ENCODE data around the gene RUFY4. TPM values are rescaled to one million over a fixed set of nuclear protein-coding genes. Genes with fewer than 3 reads are reported as not detected.

The RUFY4 gene
- total RNA-seq, 2 donors from 2014 or later = not detected

DNA sequence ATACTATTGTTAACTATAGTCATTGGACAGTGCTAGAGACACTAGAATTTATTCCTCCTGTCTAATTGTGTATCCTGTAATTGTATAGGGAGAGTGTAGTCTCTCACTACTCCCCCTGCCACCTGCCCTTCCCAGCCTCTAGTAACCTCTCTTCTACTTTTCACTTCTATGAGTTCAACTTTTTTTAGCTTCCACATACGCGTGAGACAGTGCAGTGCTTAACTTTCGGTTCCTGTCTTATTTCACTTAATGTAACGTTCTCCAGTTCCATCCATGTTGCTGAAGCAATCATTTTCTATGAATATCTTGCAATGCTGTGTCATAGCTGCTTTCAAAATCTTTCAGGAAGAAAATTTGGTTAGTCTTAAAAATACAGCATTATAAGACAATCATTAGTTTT, 22.8 kb upstream of the RUFY4 start:
- intact Hi-C loops (cut with DNase I) = no loop called here
- 72 to 79% methylated on average over 4 of the region's 4 CpGs for WGBS, 2 donors
- no peaks in the 10 kb centered on the region for H3K36me3 ChIP-seq (replicated peaks in 1 of 2; ENCODE audit: insufficient read depth in 1 of 2, low read depth in 2 of 2)
- no peaks in the 10 kb centered on the region for H3K4me1 ChIP-seq
- ATAC-seq (no peak), DNase-seq (peak in 1 of 4 donors; percentile 31)
- peak overlapping the region in 1 of 4 donors; percentile 54 for H3K27ac ChIP-seq
- no peaks in the 10 kb centered on the region for H3K27me3 ChIP-seq
- no peaks in the 10 kb centered on the region for H3K9me3 ChIP-seq
- no peak for TF ChIP-seq POLR2A (IDR thresholded peaks at IDR 0.05)
- TF ChIP-seq, protein P1, sequence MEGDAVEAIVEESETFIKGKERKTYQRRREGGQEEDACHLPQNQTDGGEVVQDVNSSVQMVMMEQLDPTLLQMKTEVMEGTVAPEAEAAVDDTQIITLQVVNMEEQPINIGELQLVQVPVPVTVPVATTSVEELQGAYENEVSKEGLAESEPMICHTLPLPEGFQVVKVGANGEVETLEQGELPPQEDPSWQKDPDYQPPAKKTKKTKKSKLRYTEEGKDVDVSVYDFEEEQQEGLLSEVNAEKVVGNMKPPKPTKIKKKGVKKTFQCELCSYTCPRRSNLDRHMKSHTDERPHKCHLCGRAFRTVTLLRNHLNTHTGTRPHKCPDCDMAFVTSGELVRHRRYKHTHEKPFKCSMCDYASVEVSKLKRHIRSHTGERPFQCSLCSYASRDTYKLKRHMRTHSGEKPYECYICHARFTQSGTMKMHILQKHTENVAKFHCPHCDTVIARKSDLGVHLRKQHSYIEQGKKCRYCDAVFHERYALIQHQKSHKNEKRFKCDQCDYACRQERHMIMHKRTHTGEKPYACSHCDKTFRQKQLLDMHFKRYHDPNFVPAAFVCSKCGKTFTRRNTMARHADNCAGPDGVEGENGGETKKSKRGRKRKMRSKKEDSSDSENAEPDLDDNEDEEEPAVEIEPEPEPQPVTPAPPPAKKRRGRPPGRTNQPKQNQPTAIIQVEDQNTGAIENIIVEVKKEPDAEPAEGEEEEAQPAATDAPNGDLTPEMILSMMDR (IDR thresholded peaks at IDR 0.05) = no peak
- no peak overlapping the region for H3K4me3 ChIP-seq

DNA sequence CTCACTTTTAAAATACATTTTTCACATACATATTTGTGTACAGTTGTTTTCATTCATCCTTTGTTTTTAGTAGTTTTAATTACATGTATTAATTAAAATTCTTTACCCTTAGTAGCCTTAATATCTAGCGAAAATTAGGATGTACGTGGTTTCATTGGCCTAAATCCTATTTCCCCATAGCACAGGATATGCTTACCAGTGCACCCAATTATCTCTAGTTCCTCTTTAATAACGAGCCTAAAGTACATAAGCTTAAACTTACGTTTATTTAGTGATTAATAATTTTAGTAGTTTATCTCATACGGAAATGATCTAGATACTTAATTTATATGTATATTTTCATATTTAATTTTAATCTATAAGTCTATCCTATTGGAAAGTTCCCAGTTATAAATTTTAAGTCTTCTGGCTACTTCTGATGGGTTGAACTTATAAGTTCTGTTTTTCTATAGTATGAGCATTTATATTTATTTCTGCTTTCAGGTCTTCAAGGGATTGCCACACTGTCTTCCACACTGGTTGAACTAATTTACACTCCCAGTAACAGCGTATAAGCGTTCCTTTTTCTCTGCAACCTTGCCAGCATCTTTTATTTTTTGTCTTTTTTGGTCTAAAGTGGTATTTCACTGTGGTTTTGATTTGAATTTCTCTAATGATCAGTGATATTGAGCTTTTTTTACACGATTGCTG, 21.4 kb upstream of the RUFY4 start:
- no peak overlapping the region for H3K4me3 ChIP-seq
- no peaks in the 10 kb centered on the region for H3K36me3 ChIP-seq (replicated peaks in 1 of 2; ENCODE audit: insufficient read depth in 1 of 2, low read depth in 2 of 2)
- intact Hi-C loops (cut with DNase I) = no loop called here
- ATAC-seq (no peak), DNase-seq (no peak)
- TF ChIP-seq, protein P1 (IDR thresholded peaks at IDR 0.05) = no peak
- TF ChIP-seq POLR2A (IDR thresholded peaks at IDR 0.05) = no peak
- no peaks in the 10 kb centered on the region for H3K9me3 ChIP-seq
- H3K4me1 ChIP-seq = no peaks in the 10 kb centered on the region
- H3K27ac ChIP-seq = peak overlapping the region in 1 of 4 donors; percentile 54
- whole genome bisulfite sequencing, 2 donors = 68 to 76% methylated on average over 8 of the region's 8 CpGs
- H3K27me3 ChIP-seq = no peaks in the 10 kb centered on the region

DNA sequence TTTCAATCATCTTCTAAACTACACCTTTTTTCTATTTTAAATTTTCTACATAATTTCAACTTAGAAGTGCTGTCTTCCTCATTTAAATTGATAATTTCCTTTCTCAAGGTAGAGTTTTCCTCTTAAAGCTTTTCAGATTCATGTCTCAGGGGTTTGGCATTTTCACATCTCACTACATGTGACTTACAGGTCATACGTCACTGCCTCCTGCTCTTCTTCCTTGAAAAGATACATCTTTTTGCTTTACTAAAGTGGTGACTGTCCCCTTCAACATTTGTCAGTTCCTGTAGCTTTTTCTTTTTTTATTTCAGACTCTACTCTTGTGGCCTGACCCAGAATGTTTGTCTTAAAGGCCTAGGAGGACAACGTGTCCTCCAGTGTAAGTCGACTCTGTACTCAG, 17.1 kb upstream of the RUFY4 start:
- no peaks in the 10 kb centered on the region for H3K27me3 ChIP-seq
- no peaks in the 10 kb centered on the region for H3K9me3 ChIP-seq
- DNase-seq (no peak), ATAC-seq (no peak)
- H3K4me1 ChIP-seq = no peaks in the 10 kb centered on the region
- intact Hi-C loops (cut with DNase I) = no loop called here
- H3K36me3 ChIP-seq (replicated peaks in 1 of 2; ENCODE audit: insufficient read depth in 1 of 2, low read depth in 2 of 2) = no peaks in the 10 kb centered on the region
- TF ChIP-seq, protein P1 (IDR thresholded peaks at IDR 0.05) = no peak
- no peak for TF ChIP-seq POLR2A (IDR thresholded peaks at IDR 0.05)
- H3K4me3 ChIP-seq = no peak overlapping the region
- H3K27ac ChIP-seq = no peak overlapping the region
- 82 to 94% methylated on average over 3 of the region's 3 CpGs for WGBS, 2 donors

DNA sequence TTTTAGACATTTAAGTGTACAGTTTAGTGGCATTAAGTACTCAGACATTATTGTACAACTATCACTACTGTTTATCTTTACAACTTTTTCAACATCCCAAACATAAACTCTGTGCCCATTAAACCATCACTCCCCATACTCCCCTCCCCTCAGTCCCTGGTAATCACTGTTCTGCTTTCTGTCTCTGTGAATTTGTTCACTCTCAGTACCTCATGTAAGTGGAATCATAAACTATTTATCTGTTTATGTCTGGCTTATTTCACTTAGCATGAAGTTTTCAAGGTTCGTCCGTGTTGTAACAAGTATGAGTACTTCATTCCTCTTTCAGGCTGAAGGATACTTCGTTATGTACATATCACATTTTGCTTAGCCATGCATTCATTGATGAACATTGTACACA, 9.8 kb upstream of the RUFY4 start:
- TF ChIP-seq, protein P1 (IDR thresholded peaks at IDR 0.05) = no peak
- TF ChIP-seq POLR2A (IDR thresholded peaks at IDR 0.05) = no peak
- intact Hi-C loops (cut with DNase I) = no loop called here
- Histone ChIP-seq H3K27ac (no peak overlapping the region), H3K27me3 (no peaks in the 10 kb centered on the region), H3K4me3 (no peak overlapping the region), H3K4me1 (no peaks in the 10 kb centered on the region), H3K36me3 (replicated peaks in 1 of 2; ENCODE audit: insufficient read depth in 1 of 2, low read depth in 2 of 2) (no peaks in the 10 kb centered on the region), H3K9me3 (no peaks in the 10 kb centered on the region)
- ATAC-seq (no peak), DNase-seq (no peak)
- 70 to 82% methylated on average over 3 of the region's 3 CpGs for WGBS, 2 donors

DNA sequence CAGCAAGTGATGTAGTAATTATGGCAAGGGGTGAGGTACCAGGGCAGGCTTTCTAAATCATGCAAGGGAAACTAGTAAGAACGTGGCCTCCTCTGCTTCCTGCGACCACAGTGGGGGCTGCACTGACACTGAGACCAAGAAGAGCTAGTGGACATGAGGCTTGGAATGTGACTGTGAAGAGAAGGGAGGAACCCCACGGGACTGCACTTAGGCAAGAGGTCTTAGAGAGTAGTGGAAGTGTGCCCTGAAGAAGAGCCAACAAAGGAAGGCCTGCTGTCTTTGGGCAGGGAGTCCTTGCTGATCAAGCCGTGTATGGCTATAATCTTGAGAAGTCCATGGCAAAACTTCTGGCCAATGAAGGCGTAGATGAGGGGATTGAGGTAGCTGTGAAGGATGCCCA, 8.9 kb upstream of the RUFY4 start:
- intact Hi-C loops (cut with DNase I) = no loop called here
- TF ChIP-seq POLR2A (IDR thresholded peaks at IDR 0.05) = no peak
- TF ChIP-seq, protein P1 (IDR thresholded peaks at IDR 0.05) = no peak
- Histone ChIP-seq H3K4me3 (no peak overlapping the region), H3K27me3 (no peaks in the 10 kb centered on the region), H3K36me3 (replicated peaks in 1 of 2; ENCODE audit: insufficient read depth in 1 of 2, low read depth in 2 of 2) (no peaks in the 10 kb centered on the region), H3K27ac (no peak overlapping the region), H3K4me1 (no peaks in the 10 kb centered on the region), H3K9me3 (no peaks in the 10 kb centered on the region)
- DNase-seq (no peak), ATAC-seq (no peak)
- WGBS, 2 donors = 54 to 55% methylated on average over 5 of the region's 5 CpGs

Measured in body of pancreas (tissue), 4 donors.